Raji (cell line): ENCODE measurements around the gene OGG1.

ENCODE experiments used
- POLR2A ChIP-seq: IDR thresholded peaks from 2 replicates; pipeline ENCODE4 v1.6.1; 2011; ENCODE audit warnings: low read depth, low read length, control low read depth; ENCODE audit not compliant: insufficient read depth

Gene OGG1

GRCh38 chr3:9770276-9770812 lies 20.6 kb downstream of the OGG1 start:
- TF ChIP-seq POLR2A, result no peak

- no peak for TF ChIP-seq POLR2A
These were observed 27.3 kb downstream of the OGG1 start for GRCh38 chr3:9776896-9777693.

GRCh38 chr3:9777694-9778021 lies 27.9 kb downstream of the OGG1 start:
- TF ChIP-seq POLR2A, result no peak

DNA sequence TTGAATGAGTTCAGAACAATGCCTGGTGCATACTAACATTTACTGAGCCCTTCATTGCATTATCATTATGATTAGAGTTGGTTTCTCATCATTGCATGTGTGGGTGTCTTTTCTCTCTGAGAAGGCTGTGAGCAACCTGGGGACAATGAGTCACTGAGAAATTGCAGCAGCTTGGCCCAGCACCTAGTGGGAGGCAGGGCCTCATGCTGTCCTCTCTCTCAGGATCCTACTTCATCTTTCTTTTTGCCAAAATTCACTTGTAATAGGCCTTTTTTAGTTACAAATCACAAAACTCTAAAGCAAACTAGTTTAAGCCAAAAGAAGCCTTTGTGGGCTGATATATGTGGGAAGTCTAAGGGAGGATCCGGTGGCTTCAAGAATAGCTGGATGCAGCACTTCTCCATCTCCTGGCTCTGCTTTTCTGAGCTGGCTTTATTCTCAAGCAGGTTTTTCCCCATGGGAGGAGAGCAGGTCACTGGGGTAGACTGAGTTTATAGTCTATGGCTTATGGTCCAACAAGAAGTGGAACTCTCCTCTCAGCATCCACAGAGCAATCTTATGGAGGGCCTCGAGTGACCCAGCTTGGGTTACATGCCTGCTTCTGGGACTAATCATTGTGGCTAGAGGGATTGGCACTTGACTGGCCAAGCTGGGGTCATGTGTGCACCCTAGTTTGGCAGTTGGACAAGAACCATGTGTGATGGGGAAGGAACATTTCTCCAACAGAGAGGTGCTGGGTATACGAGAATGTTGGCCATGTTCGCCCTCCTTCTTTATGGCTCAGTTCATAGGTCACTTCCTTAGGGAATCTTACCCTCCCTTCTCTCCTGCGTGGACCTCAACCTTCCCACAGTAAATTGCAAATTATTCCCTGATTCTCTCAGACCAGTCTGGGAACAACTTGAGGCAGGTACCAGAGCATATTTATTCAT lies 28.7 kb downstream of the OGG1 start:
- TF ChIP-seq POLR2A, result no peak

DNA sequence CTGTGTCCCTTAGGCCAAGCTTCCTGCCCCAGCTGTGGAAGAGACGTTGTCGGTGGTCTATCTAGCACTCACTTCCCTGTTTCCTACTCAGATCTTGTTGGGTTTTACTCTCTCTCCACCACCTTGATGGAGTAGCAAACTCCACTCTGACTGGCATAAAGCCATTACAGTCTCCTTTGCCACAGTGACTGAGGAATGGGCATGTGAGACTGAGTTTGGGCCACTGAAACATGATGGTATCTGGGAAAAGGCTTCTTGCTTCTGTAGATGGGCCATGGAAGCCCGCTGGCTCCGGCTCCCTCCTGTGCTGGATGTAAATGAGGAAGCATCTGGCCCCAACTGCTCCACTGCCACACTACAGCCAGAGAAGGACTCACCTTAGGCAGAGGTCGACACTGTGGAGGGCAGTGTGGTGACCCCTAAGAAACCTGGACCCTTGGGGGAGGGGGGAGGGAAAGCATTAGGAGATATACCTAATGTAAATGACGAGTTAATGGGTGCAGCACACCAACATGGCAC lies 29.4 kb downstream of the OGG1 start:
- TF ChIP-seq POLR2A, result no peak

- 0 out of 2 replicates have a peak, but pooled peaks have one; percentile 26 for TF ChIP-seq POLR2A
These were observed 30.1 kb downstream of the OGG1 start for GRCh38 chr3:9779721-9780457.

GRCh38 chr3:9780458-9780812 lies 30.7 kb downstream of the OGG1 start:
- no peak for TF ChIP-seq POLR2A

DNA sequence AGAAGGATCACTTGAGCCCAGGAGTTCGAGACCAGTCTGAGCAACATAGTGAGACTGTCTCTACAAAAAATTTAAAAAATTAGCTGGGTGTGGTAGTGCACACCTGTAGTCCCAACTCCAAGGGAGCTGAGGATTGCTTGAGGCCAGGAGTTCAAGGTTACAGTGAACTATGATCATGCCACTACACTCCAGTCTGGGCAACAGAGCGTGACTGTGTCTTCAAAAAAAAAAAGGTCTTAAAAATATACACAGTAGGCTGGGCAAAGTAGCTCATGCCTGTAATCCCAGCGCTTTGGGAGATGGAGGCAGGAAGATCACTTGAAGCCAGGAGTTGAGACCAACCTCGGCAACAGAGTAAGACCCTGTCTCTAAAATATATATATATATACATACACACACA lies 31.2 kb downstream of the OGG1 start:
- TF ChIP-seq POLR2A, result no peak

DNA sequence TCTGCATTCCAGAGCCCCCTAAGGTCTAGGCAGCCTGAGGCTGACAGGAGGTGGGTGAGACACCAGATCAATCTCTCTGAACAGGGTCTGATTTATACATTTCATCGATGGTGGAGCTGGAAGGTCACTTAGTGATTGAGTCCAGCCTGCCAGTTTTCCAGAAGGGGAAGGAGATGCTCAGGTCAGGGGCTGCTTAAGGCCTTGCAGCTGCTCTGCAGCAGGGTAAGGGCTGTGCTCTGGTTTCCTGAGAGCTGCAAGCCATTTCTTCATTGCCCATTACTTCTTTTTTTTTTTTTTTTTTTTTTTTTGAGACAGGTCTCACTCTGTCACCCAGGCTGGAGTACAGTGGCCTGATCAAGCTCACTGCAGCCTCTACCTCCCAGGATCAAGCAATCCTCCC lies 31.8 kb downstream of the OGG1 start:
- TF ChIP-seq POLR2A, result no peak

- no peak for TF ChIP-seq POLR2A
These were observed 32.3 kb downstream of the OGG1 start for GRCh38 chr3:9781978-9782603.

- no peak for TF ChIP-seq POLR2A
These were observed 33.0 kb downstream of the OGG1 start for GRCh38 chr3:9782770-9783169.

DNA sequence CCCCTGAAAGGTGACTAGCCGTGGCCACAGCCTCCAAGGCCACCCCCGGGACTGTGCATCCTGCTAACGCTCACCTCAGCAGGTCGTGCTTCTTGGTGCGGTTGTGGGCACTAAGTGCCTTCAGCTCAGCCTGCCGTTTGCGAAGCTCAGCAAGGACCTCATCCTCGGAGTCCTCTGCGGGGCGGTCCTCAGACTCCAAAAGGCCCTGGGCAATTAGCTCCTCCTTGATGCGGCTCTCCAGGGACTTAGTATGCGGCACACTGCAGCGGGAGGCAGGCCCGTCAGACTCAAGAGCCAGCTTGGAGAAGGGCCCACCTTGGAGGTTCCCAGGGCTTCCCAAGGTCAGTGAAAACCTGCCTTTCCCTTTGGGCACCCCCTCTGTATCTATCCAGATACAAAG lies 34.2 kb downstream of the OGG1 start:
- no peak for TF ChIP-seq POLR2A

- TF ChIP-seq POLR2A, result no peak
These were observed 35.2 kb downstream of the OGG1 start for GRCh38 chr3:9784965-9785364.

DNA sequence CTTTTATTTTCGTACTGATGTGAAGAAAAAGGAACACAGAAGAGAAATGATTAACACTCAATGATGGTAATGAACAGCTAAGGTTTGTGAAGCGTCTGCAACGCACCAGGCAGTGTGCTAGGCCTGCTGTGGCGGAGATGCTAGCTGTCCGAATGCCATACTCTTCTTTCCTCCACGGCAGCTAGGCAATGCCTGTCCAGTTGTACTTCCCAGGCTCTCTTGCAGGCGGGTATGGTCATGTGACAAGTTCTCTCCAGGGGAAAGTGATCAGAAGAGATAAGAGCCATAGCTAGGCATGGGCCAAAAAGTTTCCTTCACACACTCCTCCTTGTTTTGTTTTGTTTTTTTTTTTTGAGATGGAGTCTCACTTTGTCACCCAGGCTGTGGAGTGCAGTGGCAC lies 35.9 kb downstream of the OGG1 start:
- TF ChIP-seq POLR2A, result no peak
